ENCODE results near the gene TMEM259. TPM values are rescaled to one million over a fixed set of nuclear protein-coding genes. Genes with fewer than 3 reads are reported as not detected.

Gene TMEM259
- total and polyA plus RNA-seq, 2 of the 13 experiments (the other 11 are each of a cell fraction or from before 2014, with no cell fraction given): 64.7 to 164 TPM

GRCh38 chr19:1010586-1011510 is 10.1 kb downstream of the TMEM259 start (continued):
- TF ChIP-seq MNT (IDR thresholded peaks at IDR 0.05): no peak
- TF ChIP-seq REPIN1 (CRISPR knock-in tag; IDR thresholded peaks at IDR 0.05; ENCODE audit: borderline replicate concordance, low read depth): no peak
- no peak for TF ChIP-seq BRD4 (CRISPR knock-in tag; IDR thresholded peaks at IDR 0.05)
- no peak for TF ChIP-seq ZFP62 (CRISPR knock-in tag; IDR thresholded peaks at IDR 0.05)
- TF ChIP-seq FOSL2 (CRISPR knock-in tag; IDR thresholded peaks at IDR 0.05): no peak
- 0 out of 2 replicates have a peak, but pooled peaks have one; percentile 15 for TF ChIP-seq RBFOX2 (IDR thresholded peaks at IDR 0.05; ENCODE audit: low read depth, low read length)
- TF ChIP-seq PHB2 (IDR thresholded peaks at IDR 0.05; ENCODE audit: partially characterized antibody): no peak
- TF ChIP-seq ZSCAN31 (CRISPR knock-in tag; IDR thresholded peaks at IDR 0.05; ENCODE audit: low read depth): no peak

- H3K27ac ChIP-seq (ENCODE audit: extremely low read length, insufficient read depth, low read length): no peak overlapping the region
- WGBS (ENCODE audit: low lambda C conversion rate): 98% methylated on average over 19 of the region's 29 CpGs
- H2AFZ ChIP-seq (ENCODE audit: low read length): no peak overlapping the region
- no peak overlapping the region for H3K4me2 ChIP-seq (ENCODE audit: low read depth, low read length)
- no peak overlapping the region for H3K4me3 ChIP-seq (replicated peaks in 1 of 3; ENCODE audit: insufficient read depth in 1 of 3, low read depth in 2 of 3, low read length in 3 of 3)
- CTCF ChIA-PET (ENCODE audit: low intra/inter-chr PET ratio, low total read pairs): no interaction called here
- H3K36me3 ChIP-seq (replicated peaks in 1 of 2; ENCODE audit: control insufficient read depth in 1 of 2, insufficient read depth in 2 of 2, low read length in 2 of 2): peaks cover 11 to 15% of the 10 kb centered on the region in 2 experiments; a peak in 3 of 5 replicates
- H3K79me2 ChIP-seq (ENCODE audit: insufficient read depth, low read length): peaks cover 4% of the 10 kb centered on the region
- FAIRE-seq (no peak), ATAC-seq (no peak), DNase-seq (ENCODE audit: low spot score) (no peak)
- TSS peak; percentile 79 for BruUV-seq (replicated peaks)
- H3K9me3 ChIP-seq (ENCODE audit: low read length): no peaks in the 10 kb centered on the region
- no peak overlapping the region for H3K9ac ChIP-seq (ENCODE audit: insufficient read depth, low read depth, low read length)
- TF ChIP-seq AGO2 (optimal IDR thresholded peaks at IDR 0.05; ENCODE audit: low read depth, low read length): peak; percentile 67
- TF ChIP-seq TRIM24 (CRISPR knock-in tag; IDR thresholded peaks at IDR 0.05): no peak
- TF ChIP-seq CTCF (CRISPR knock-in tag; IDR thresholded peaks at IDR 0.05): peak; percentile 29
- 0 out of 4 replicates have a peak, but pooled peaks of 1 of the 2 experiments have one; percentile 18 for TF ChIP-seq POLR2A (IDR thresholded peaks at IDR 0.05; ENCODE audit: insufficient read depth in 1 of 2, low read depth in 2 of 2, low read length in 2 of 2)
- peak; percentile 33 for TF ChIP-seq RBFOX2 (IDR thresholded peaks at IDR 0.05; ENCODE audit: low read depth, low read length)
- TF ChIP-seq ZZZ3 (CRISPR knock-in tag; IDR thresholded peaks at IDR 0.05; ENCODE audit: borderline replicate concordance): no peak
- POLR2A ChIA-PET: no interaction called here
- in situ Hi-C loops (cut with HindIII; ENCODE audit: extremely low pct_ligation_motif_present, low pct_unique_long_range_greater_than_20kb): no loop called here
- intact Hi-C loops (cut with micrococcal nuclease; ENCODE audit: unreplicated experiment): no loop called here
- H3K27me3 ChIP-seq (ENCODE audit: control insufficient read depth in 1 of 2, insufficient read depth in 2 of 2, low read length in 2 of 2): peaks cover under 1 to 1% of the 10 kb centered on the region in 2 experiments; a peak in 2 of 5 replicates
- H4K20me1 ChIP-seq (ENCODE audit: insufficient read depth, low read length): no peaks in the 10 kb centered on the region
- H3K4me1 ChIP-seq (ENCODE audit: insufficient read depth, low read length): no peaks in the 10 kb centered on the region
These were observed 10.9 kb downstream of the TMEM259 start for GRCh38 chr19:1009981-1010538.

Data from HepG2 (cell line).